Activated naive CD4-positive, alpha-beta T cell treated with anti-CD3 and anti-CD28 coated beads, Interleukin-2, amount 10 ng/mL, durations not matched to agents 7 days and 5 days (primary cell): ENCODE results near the gene CD177.
"Not testable (repeated sequence)": the region's sequence is repeated elsewhere in the genome, so short reads cannot be mapped to it uniquely, and the experiment has no call there.

Experiments used
- CTCF ChIA-PET: fragments of 350-600 bp; sonication (Branson Sonifier 250); formaldehyde crosslinking; loops from one replicate; lab custom pipeline; 2021; ENCODE audit warnings: antibody characterized with exemption; lab: Charles Lee
- DNase-seq: peaks from one replicate; pipeline ENCODE4 v3.0.0-alpha.2; 2020
- H3K27ac Mint-ChIP-seq: one replicate; pipeline ENCODE4 v1.8.0; 2021; ENCODE audit warnings: mild to moderate bottlenecking, moderate library complexity, mixed read lengths
- H3K27me3 Mint-ChIP-seq: one replicate; pipeline ENCODE4 v1.8.0; 2021; ENCODE audit warnings: mild to moderate bottlenecking, mixed read lengths
- H3K36me3 Mint-ChIP-seq: one replicate; pipeline ENCODE4 v1.8.0; 2021; ENCODE audit warnings: mixed read lengths
- H3K4me1 Mint-ChIP-seq: one replicate; pipeline ENCODE4 v1.8.0; 2021; ENCODE audit warnings: mixed read lengths
- H3K4me3 Mint-ChIP-seq: one replicate; pipeline ENCODE4 v1.8.0; 2021; ENCODE audit warnings: mild to moderate bottlenecking, moderate library complexity, mixed read lengths
- H3K9me3 Mint-ChIP-seq: one replicate; pipeline ENCODE4 v1.8.0; 2021; ENCODE audit warnings: mixed read lengths

The CD177 gene

GRCh38 chr19:43342104-43342503 is 11.4 kb upstream of the CD177 start:
- CTCF ChIA-PET, H3K27ac Mint-ChIP-seq, H3K9me3 Mint-ChIP-seq, H3K4me1 Mint-ChIP-seq, DNase-seq, H3K36me3 Mint-ChIP-seq, H3K4me3 Mint-ChIP-seq: not testable (repeated sequence)
- peaks cover 16% of the 10 kb centered on the region for H3K27me3 Mint-ChIP-seq

GRCh38 chr19:43344347-43344925 is 9.1 kb upstream of the CD177 start:
- H3K9me3 Mint-ChIP-seq, H3K27ac Mint-ChIP-seq, H3K27me3 Mint-ChIP-seq, H3K36me3 Mint-ChIP-seq, H3K4me1 Mint-ChIP-seq, H3K4me3 Mint-ChIP-seq, CTCF ChIA-PET, DNase-seq: not testable (repeated sequence)

DNA sequence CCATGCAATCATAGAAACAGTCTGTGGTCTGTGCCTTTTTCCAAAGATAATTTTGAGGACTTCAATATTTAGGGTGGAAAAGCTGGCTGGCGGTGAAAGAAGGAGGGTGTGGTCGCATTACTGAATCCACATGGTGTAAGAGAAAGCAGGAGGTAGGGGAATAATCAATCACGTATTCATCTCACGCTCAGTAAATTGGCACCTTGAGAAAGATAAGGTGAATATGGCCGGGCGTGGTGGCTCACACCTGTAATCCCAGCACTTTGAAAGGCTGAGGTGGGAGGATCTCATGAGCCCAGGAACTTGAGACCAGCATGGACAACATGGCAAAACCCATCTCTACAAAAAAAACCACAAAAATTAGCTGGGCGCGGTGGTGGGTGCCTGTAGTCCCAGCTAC is 3.7 kb upstream of the CD177 start:
- H3K4me3 Mint-ChIP-seq, DNase-seq, H3K4me1 Mint-ChIP-seq, CTCF ChIA-PET, H3K9me3 Mint-ChIP-seq, H3K27ac Mint-ChIP-seq, H3K36me3 Mint-ChIP-seq: not testable (repeated sequence)
- peaks cover 21% of the 10 kb centered on the region for H3K27me3 Mint-ChIP-seq

- H3K4me3 Mint-ChIP-seq = no peak overlapping the region
- no peak overlapping the region for H3K27ac Mint-ChIP-seq
- no peak for DNase-seq
- CTCF ChIA-PET = no interaction called here
- no peaks in the 10 kb centered on the region for H3K9me3 Mint-ChIP-seq
- H3K27me3 Mint-ChIP-seq = peaks cover 24% of the 10 kb centered on the region
- H3K36me3 Mint-ChIP-seq = no peaks in the 10 kb centered on the region
- no peaks in the 10 kb centered on the region for H3K4me1 Mint-ChIP-seq
Observed at GRCh38 chr19:43351998-43352746, 1.3 kb upstream of the CD177 start.

- Mint-ChIP-seq H3K36me3 (no peaks in the 10 kb centered on the region), H3K4me1 (no peaks in the 10 kb centered on the region), H3K27me3 (peaks cover 24% of the 10 kb centered on the region), H3K9me3 (no peaks in the 10 kb centered on the region), H3K27ac (no peak overlapping the region), H3K4me3 (no peak overlapping the region)
- no peak for DNase-seq
- CTCF ChIA-PET = no interaction called here
Observed at GRCh38 chr19:43354305-43354627, 780 bp downstream of the CD177 start.

DNA sequence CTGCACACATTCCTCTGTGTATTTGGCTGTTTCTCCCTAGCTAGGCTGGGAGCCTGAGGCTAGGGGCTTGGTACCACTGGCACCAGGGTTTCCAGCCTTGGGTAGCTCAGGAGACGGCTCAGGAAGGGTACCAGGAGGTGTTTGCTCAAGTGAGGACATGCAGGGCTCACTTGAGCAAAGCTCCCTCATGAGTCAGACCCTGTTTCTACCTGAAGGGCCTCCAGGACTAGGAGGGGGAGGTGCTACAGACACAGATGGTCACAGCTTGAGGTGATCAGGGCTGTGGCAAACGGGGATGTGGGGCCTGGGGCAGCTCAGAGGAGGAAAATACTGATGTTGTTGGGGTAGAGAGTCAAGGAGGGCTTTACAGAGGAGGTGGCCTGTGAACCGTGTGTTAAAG is 3.3 kb downstream of the CD177 start:
- H3K4me3 Mint-ChIP-seq, H3K9me3 Mint-ChIP-seq, H3K4me1 Mint-ChIP-seq, DNase-seq, H3K27ac Mint-ChIP-seq, CTCF ChIA-PET, H3K36me3 Mint-ChIP-seq: not testable (repeated sequence)
- H3K27me3 Mint-ChIP-seq = peaks cover 17% of the 10 kb centered on the region

DNA sequence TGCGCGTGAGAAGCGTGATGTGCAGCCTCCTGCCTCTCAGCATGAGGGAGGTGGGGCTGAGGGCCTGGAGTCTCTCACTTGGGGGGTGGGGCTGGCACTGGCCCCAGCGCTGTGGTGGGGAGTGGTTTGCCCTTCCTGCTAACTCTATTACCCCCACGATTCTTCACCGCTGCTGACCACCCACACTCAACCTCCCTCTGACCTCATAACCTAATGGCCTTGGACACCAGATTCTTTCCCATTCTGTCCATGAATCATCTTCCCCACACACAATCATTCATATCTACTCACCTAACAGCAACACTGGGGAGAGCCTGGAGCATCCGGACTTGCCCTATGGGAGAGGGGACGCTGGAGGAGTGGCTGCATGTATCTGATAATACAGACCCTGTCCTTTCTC is 8.7 kb downstream of the CD177 start:
- no peaks in the 10 kb centered on the region for H3K27me3 Mint-ChIP-seq
- no peaks in the 10 kb centered on the region for H3K36me3 Mint-ChIP-seq
- no peak overlapping the region for H3K27ac Mint-ChIP-seq
- H3K4me3 Mint-ChIP-seq = no peak overlapping the region
- no peaks in the 10 kb centered on the region for H3K4me1 Mint-ChIP-seq
- DNase-seq = no peak
- CTCF ChIA-PET = no interaction called here
- H3K9me3 Mint-ChIP-seq = no peaks in the 10 kb centered on the region

GRCh38 chr19:43362745-43363144 is 9.3 kb downstream of the CD177 start:
- Mint-ChIP-seq H3K27ac (no peak overlapping the region), H3K27me3 (no peaks in the 10 kb centered on the region), H3K9me3 (no peaks in the 10 kb centered on the region), H3K36me3 (no peaks in the 10 kb centered on the region), H3K4me1 (no peaks in the 10 kb centered on the region), H3K4me3 (no peak overlapping the region)
- CTCF ChIA-PET = no interaction called here
- DNase-seq = no peak

DNA sequence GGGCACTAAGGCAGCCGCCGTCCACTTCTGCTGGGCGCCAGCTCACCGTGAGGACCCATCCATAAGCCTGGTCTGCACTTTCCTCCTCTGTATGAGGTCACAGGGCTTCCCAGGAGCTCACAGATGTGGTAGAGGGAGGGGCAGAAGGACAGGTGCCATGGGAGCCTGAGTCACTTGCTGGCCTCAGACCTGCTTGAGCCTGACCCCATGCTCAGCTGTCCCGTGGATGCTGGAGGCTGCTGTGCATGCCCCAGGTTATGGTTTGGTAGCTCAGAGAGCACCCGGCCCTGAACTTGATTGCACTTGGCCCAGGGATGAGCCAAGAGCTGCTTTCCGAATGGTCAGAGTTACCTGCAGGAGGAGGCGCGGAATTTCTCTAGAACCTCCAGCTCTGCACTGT is 12.2 kb downstream of the CD177 start:
- H3K27me3 Mint-ChIP-seq, H3K4me3 Mint-ChIP-seq, DNase-seq, H3K36me3 Mint-ChIP-seq, H3K9me3 Mint-ChIP-seq, H3K27ac Mint-ChIP-seq, H3K4me1 Mint-ChIP-seq, CTCF ChIA-PET: not testable (repeated sequence)

DNA sequence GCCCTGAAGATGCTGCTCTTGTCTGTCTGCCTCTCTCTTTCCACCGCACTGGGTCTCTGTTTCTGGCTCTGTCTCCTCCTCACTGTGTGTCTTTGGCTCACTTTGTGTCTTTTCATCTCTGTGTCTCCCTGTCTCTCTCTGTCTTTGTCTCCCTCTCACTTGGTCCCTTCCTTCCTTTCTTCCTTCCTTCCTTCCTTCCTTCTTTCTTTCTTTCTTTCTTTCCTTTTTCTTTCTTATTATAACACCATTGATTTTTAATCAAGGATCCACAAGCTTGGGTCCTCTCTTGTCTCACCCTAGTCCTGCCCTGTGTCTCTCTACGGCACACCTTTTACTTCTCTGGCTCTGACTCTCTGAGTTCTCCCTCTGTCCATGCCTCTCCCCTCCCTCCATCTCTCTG is 14.3 kb downstream of the CD177 start:
- H3K27ac Mint-ChIP-seq = no peak overlapping the region
- no peaks in the 10 kb centered on the region for H3K27me3 Mint-ChIP-seq
- no peaks in the 10 kb centered on the region for H3K36me3 Mint-ChIP-seq
- H3K9me3 Mint-ChIP-seq = no peaks in the 10 kb centered on the region
- H3K4me3 Mint-ChIP-seq = no peak overlapping the region
- no peak for DNase-seq
- no peaks in the 10 kb centered on the region for H3K4me1 Mint-ChIP-seq
- CTCF ChIA-PET = no interaction called here

- H3K4me1 Mint-ChIP-seq, H3K9me3 Mint-ChIP-seq, H3K36me3 Mint-ChIP-seq, H3K27ac Mint-ChIP-seq, H3K4me3 Mint-ChIP-seq, H3K27me3 Mint-ChIP-seq, DNase-seq, CTCF ChIA-PET: not testable (repeated sequence)
Observed at GRCh38 chr19:43368897-43369296, 15.4 kb downstream of the CD177 start.

- no peak overlapping the region for H3K27ac Mint-ChIP-seq
- CTCF ChIA-PET = no interaction called here
- DNase-seq = no peak
- H3K4me1 Mint-ChIP-seq = no peaks in the 10 kb centered on the region
- no peaks in the 10 kb centered on the region for H3K27me3 Mint-ChIP-seq
- H3K9me3 Mint-ChIP-seq = no peaks in the 10 kb centered on the region
- no peak overlapping the region for H3K4me3 Mint-ChIP-seq
- H3K36me3 Mint-ChIP-seq = no peaks in the 10 kb centered on the region
Observed at GRCh38 chr19:43371909-43372308, 18.4 kb downstream of the CD177 start.

DNA sequence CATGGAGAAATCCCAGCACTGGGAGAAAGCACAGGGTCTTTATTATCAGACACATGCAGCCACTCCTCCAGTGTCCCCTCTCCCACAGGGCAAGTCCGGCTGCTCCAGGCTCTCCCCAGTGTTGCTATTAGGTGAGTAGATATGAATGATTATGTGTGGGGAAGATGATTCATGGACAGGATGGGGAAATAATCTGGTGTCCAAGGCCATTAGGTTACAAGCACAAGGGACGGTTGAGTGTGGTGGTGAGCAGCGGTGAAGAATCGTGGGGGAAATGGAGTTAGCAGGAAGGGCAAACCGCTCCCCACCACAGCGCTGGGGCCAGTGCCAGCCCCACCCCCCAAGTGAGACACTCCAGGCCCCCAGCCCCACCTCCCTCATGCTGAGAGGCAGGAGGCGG is 19.0 kb downstream of the CD177 start:
- no peak overlapping the region for H3K4me3 Mint-ChIP-seq
- no peaks in the 10 kb centered on the region for H3K27me3 Mint-ChIP-seq
- H3K9me3 Mint-ChIP-seq = no peaks in the 10 kb centered on the region
- no peaks in the 10 kb centered on the region for H3K4me1 Mint-ChIP-seq
- DNase-seq = no peak
- CTCF ChIA-PET = no interaction called here
- H3K36me3 Mint-ChIP-seq = no peaks in the 10 kb centered on the region
- no peak overlapping the region for H3K27ac Mint-ChIP-seq

DNA sequence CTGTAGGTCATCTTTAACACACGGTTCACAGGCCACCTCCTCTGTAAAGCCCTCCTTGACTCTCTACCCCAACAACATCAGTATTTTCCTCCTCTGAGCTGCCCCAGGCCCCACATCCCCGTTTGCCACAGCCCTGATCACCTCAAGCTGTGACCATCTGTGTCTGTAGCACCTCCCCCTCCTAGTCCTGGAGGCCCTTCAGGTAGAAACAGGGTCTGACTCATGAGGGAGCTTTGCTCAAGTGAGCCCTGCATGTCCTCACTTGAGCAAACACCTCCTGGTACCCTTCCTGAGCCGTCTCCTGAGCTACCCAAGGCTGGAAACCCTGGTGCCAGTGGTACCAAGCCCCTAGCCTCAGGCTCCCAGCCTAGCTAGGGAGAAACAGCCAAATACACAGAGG is 24.1 kb downstream of the CD177 start:
- H3K27ac Mint-ChIP-seq, H3K36me3 Mint-ChIP-seq, H3K4me1 Mint-ChIP-seq, H3K27me3 Mint-ChIP-seq, H3K4me3 Mint-ChIP-seq, DNase-seq, H3K9me3 Mint-ChIP-seq, CTCF ChIA-PET: not testable (repeated sequence)

DNA sequence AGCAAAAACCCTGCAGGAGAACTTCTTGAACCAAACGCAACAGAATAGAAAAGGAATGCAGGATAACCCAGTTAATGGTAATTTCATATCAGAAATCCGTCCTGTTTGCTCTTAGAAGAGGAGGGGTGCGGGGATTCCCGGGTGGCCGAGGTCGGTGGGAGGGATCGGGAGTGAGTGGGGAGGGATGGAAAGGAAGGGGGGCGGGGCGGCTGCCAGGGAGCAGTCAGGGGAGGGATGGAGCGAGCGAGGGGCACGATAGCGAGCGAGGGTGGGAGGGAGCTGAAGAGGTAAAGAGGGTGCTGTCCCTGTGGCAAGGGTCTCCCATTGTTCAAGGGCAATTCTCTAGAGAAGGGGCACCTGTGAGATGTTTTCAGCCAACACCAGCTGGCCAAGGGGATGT is 26.5 kb downstream of the CD177 start:
- H3K36me3 Mint-ChIP-seq = no peaks in the 10 kb centered on the region
- no peak overlapping the region for H3K27ac Mint-ChIP-seq
- no peak for DNase-seq
- CTCF ChIA-PET = no interaction called here
- H3K4me1 Mint-ChIP-seq = no peaks in the 10 kb centered on the region
- no peaks in the 10 kb centered on the region for H3K9me3 Mint-ChIP-seq
- H3K27me3 Mint-ChIP-seq = peaks cover 3% of the 10 kb centered on the region
- H3K4me3 Mint-ChIP-seq = no peak overlapping the region
